Large intestine (tissue), 3 donors: ENCODE results near the gene SPPL2C. TPM values are rescaled to one million over a fixed set of nuclear protein-coding genes. Genes with fewer than 3 reads are reported as not detected.
"Not testable (repeated sequence)": the region's sequence is repeated elsewhere in the genome, so short reads cannot be mapped to it uniquely, and the experiment has no call there.

Experiments used
- DNase-seq, 2 donors: peaks; one replicate each; pipeline versions ENCODE4 v3.0.0 to v3.0.0-alpha.2; 2013
- H3K27ac ChIP-seq: one replicate; pipeline ENCODE4 v1.5.1; 2013; ENCODE audit warnings: low read length
- H3K27me3 ChIP-seq: 2 replicates; pipeline ENCODE4 v1.6.1; 2013; ENCODE audit warnings: low read length; ENCODE audit not compliant: control insufficient read depth, insufficient read depth
- H3K36me3 ChIP-seq: 2 replicates; pipeline ENCODE4 v1.6.1; 2013; ENCODE audit warnings: low read length; ENCODE audit not compliant: control insufficient read depth, insufficient read depth
- H3K4me1 ChIP-seq: one replicate; pipeline ENCODE4 v1.6.1; 2013; ENCODE audit warnings: low read length; ENCODE audit not compliant: control insufficient read depth, insufficient read depth
- H3K4me3 ChIP-seq: one replicate; pipeline ENCODE4 v1.5.1; 2013; ENCODE audit warnings: low read length
- H3K9me3 ChIP-seq: one replicate; pipeline ENCODE4 v1.6.1; 2013; ENCODE audit warnings: mild to moderate bottlenecking, low read depth, low read length, moderate library complexity; ENCODE audit not compliant: control insufficient read depth
- WGBS: methylation state at CpG from one replicate; pipeline ENCODE4 v1.1.5; 2013; ENCODE audit warnings: low lambda C conversion rate; ENCODE audit not compliant: insufficient coverage; 5-methylcytosine and 5-hydroxymethylcytosine counted together
- polyA plus RNA-seq: library from polyadenylated mRNA; unstranded; fragments of 120-200 nt; gene quantifications from one replicate; pipeline ENCODE4 v1.2.1, GENCODE V29; 2013

Gene SPPL2C
- polyA plus RNA-seq, 1 donor: not detected

- WGBS: 100% methylated on average over 4 of the region's 9 CpGs
Observed at GRCh38 chr17:45862127-45862526, 17.4 kb downstream of the SPPL2C start.

GRCh38 chr17:45863857-45864654 is 19.4 kb downstream of the SPPL2C start:
- WGBS: 55% methylated on average over 2 of the region's 6 CpGs
- Histone ChIP-seq H3K36me3 (no peaks in the 10 kb centered on the region), H3K4me1 (peaks cover 3% of the 10 kb centered on the region), H3K9me3 (no peaks in the 10 kb centered on the region), H3K27ac (no peak overlapping the region), H3K4me3 (no peak overlapping the region), H3K27me3 (peaks cover 3% of the 10 kb centered on the region)
- DNase-seq: peak in 1 of 2 donors; percentile 38

More at GRCh38 chr17:45862127-45862526, 17.4 kb downstream of the SPPL2C start:
- not testable (repeated sequence) for H3K36me3 ChIP-seq, H3K9me3 ChIP-seq, DNase-seq, H3K27me3 ChIP-seq, H3K27ac ChIP-seq, H3K4me3 ChIP-seq, H3K4me1 ChIP-seq

- Histone ChIP-seq H3K27me3 (peaks cover 3% of the 10 kb centered on the region), H3K27ac (no peak overlapping the region), H3K36me3 (no peaks in the 10 kb centered on the region), H3K4me3 (no peak overlapping the region), H3K9me3 (no peaks in the 10 kb centered on the region), H3K4me1 (peaks cover 3% of the 10 kb centered on the region)
- DNase-seq: no peak
- WGBS: 95% methylated on average over 2 of the region's 6 CpGs
Observed at GRCh38 chr17:45867171-45867570, 22.5 kb downstream of the SPPL2C start.

DNA sequence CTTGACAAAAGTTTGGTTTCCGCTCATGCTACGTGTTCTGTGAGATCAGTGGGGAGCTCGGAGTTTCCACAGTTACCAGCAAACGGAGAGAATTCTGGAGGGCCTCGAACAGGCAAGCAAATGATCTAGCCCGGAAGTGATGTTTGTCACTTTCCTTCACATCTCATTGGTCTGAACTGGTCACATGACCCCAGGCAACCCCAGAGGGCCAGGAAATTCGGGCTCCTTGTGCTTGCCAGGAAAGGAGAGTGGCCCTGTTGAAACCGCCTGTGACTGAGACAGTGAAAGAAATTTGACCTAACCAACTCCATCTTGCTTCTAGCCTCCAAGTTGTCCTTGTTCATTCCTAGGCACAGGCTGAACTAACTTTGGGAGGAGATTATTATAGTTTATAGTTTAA is 23.0 kb downstream of the SPPL2C start:
- Histone ChIP-seq H3K27ac (no peak overlapping the region), H3K36me3 (no peaks in the 10 kb centered on the region), H3K4me1 (peaks cover 3% of the 10 kb centered on the region), H3K27me3 (peaks cover 3% of the 10 kb centered on the region), H3K9me3 (no peaks in the 10 kb centered on the region), H3K4me3 (no peak overlapping the region)
- WGBS: 80% methylated on average over 1 of the region's 8 CpGs
- DNase-seq: no peak

DNA sequence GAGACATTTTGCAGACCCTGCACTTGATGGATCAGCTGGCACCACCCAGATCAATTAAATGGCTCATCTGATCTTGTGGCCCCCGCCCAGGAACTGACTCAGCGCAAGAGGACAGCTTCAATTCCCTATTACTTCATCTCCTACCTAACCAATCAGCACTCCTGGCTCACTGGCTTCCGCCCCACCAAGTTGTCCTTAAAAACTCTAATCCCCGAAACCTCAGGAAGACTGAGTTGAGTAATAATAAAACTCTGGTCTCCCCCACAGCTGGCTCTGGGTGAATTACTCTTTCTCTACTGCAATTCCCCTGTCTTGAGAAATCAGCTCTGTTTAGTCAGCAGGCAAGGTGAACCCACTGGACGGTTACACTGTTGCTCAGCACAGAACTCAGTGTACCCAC is 23.6 kb downstream of the SPPL2C start:
- Histone ChIP-seq H3K27me3 (peaks cover 3% of the 10 kb centered on the region), H3K27ac (no peak overlapping the region), H3K9me3 (no peaks in the 10 kb centered on the region), H3K4me1 (peaks cover 3% of the 10 kb centered on the region), H3K36me3 (no peaks in the 10 kb centered on the region), H3K4me3 (no peak overlapping the region)
- WGBS: no CpG with 5 or more reads among the region's 5 CpGs
- DNase-seq: no peak

- no peaks in the 10 kb centered on the region for H3K9me3 ChIP-seq
- H3K27me3 ChIP-seq: no peaks in the 10 kb centered on the region
- H3K36me3 ChIP-seq: no peaks in the 10 kb centered on the region
- WGBS: 20% methylated on average over 1 of the region's 14 CpGs
- no peak for DNase-seq
- H3K4me3 ChIP-seq: no peak overlapping the region
- no peak overlapping the region for H3K27ac ChIP-seq
- H3K4me1 ChIP-seq: peaks cover 3% of the 10 kb centered on the region
Observed at GRCh38 chr17:45869676-45870341, 25.1 kb downstream of the SPPL2C start.

DNA sequence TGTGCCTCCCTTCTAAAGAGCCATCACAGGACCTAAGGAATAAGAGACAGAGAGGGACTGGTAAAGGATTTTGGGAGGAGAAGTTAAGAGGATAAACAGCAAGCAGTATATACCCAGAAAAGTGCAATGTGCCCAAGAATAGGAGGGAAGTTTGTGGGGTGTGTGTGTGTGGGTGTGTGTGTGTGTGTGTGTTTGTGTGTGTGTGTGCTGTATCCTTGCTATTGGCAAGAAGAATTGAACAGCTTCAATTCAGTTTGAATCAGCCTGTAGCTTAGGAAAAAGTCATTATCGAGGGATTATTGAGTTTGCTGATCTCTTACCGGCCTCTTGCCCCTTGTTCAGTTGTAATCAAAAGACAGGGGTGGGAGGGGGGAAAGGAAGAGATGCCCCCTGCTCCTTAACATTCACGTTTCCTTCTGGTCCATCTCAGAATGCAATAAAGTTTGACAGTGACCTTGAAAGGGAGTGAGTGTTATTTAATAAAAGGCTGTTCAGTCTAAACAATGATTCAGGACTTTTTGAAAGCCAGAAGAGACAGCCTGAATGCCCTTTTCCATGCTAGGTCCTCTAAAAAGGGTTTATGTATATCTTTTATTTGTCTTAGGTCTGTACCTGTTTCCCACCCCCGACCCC is 25.8 kb downstream of the SPPL2C start:
- Histone ChIP-seq H3K36me3 (no peaks in the 10 kb centered on the region), H3K9me3 (no peaks in the 10 kb centered on the region), H3K27ac (no peak overlapping the region), H3K4me1 (no peaks in the 10 kb centered on the region), H3K27me3 (no peaks in the 10 kb centered on the region), H3K4me3 (no peak overlapping the region)
- WGBS: no CpG with 5 or more reads among the region's 4 CpGs
- no peak for DNase-seq

DNA sequence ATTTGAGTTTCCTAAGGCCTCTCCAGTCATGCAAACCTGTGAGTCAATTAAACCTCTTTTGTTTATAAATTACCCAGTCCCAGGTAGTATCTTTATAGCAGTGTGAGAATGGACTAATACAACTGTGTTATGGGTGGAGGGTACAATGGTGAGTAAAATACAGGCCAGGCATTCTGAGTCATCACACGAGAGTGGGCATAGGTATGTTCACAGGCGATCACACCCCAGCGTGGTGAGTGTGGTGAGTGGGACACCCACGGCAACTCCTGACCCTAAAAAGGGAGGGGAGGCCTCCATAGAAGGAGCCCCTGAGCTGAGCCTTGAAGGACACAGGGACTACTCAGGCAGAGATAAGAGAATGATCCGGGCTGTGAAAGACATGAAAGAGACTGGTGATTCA is 27.0 kb downstream of the SPPL2C start:
- Histone ChIP-seq H3K36me3 (no peaks in the 10 kb centered on the region), H3K4me3 (no peak overlapping the region), H3K27me3 (peaks cover 1% of the 10 kb centered on the region), H3K9me3 (no peaks in the 10 kb centered on the region), H3K4me1 (no peaks in the 10 kb centered on the region), H3K27ac (no peak overlapping the region)
- DNase-seq: no peak
- WGBS: no CpG with 5 or more reads among the region's 5 CpGs

- H3K27me3 ChIP-seq: peaks cover 5% of the 10 kb centered on the region
- WGBS: no CpG with 5 or more reads among the region's 6 CpGs
- H3K4me3 ChIP-seq: no peak overlapping the region
- H3K4me1 ChIP-seq: no peaks in the 10 kb centered on the region
- no peaks in the 10 kb centered on the region for H3K36me3 ChIP-seq
- no peak for DNase-seq
- H3K9me3 ChIP-seq: no peaks in the 10 kb centered on the region
- no peak overlapping the region for H3K27ac ChIP-seq
Observed at GRCh38 chr17:45873728-45874127, 29.0 kb downstream of the SPPL2C start.

- 88% methylated on average over 2 of the region's 3 CpGs for WGBS
Observed at GRCh38 chr17:45874151-45874550, 29.5 kb downstream of the SPPL2C start.

More at GRCh38 chr17:45874151-45874550, 29.5 kb downstream of the SPPL2C start:
- H3K36me3 ChIP-seq: no peaks in the 10 kb centered on the region
- no peaks in the 10 kb centered on the region for H3K9me3 ChIP-seq
- no peaks in the 10 kb centered on the region for H3K4me1 ChIP-seq
- H3K27me3 ChIP-seq: peaks cover 5% of the 10 kb centered on the region
- no peak overlapping the region for H3K4me3 ChIP-seq
- no peak for DNase-seq
- no peak overlapping the region for H3K27ac ChIP-seq
